Lung (tissue), 12 donors: ENCODE results near the gene AFAP1. TPM values are rescaled to one million over a fixed set of nuclear protein-coding genes. Genes with fewer than 3 reads are reported as not detected.

ENCODE experiments used
- ATAC-seq: fragments of 200-7000 bp; cut with Tn5 transposase; one replicate; pipeline ENCODE4 v1.9.1; 2020; ENCODE audit warnings: moderate number of reproducible peaks; ENCODE audit not compliant: insufficient read depth, low FRiP score
- DNase-seq, 3 donors: peaks; one replicate each; pipeline ENCODE4 v3.0.0-alpha.2; 2013 to 2017
- H3K27ac ChIP-seq, 2 donors: one replicate each; pipeline ENCODE4 v1.5.1; 2013; ENCODE audit warnings: mild to moderate bottlenecking in 2 of 2, moderate library complexity in 2 of 2, control low read depth in 1 of 2, inconsistent platforms in 1 of 2, low read depth in 1 of 2, low read length in 1 of 2
- H3K27me3 ChIP-seq, 3 donors: one replicate each; pipeline ENCODE4 v1.5.1; 2013; ENCODE audit warnings: low read length in 2 of 3; ENCODE audit not compliant: control insufficient read depth in 3 of 3, insufficient read depth in 3 of 3
- H3K36me3 ChIP-seq, 4 donors: one replicate each; pipeline ENCODE4 v1.5.1; 2013; ENCODE audit warnings: low read length in 4 of 4, mild to moderate bottlenecking in 1 of 4, moderate library complexity in 1 of 4; ENCODE audit not compliant: control insufficient read depth in 4 of 4, insufficient read depth in 4 of 4
- H3K4me1 ChIP-seq, 5 donors: one replicate each; pipeline ENCODE4 v1.5.1; 2013; ENCODE audit warnings: low read length in 5 of 5, mild to moderate bottlenecking in 2 of 5, moderate library complexity in 1 of 5; ENCODE audit not compliant: control insufficient read depth in 5 of 5, insufficient read depth in 5 of 5
- H3K4me3 ChIP-seq: one replicate; pipeline ENCODE4 v1.5.1; 2013; ENCODE audit warnings: mild to moderate bottlenecking, control low read depth, moderate library complexity
- H3K9ac ChIP-seq, 2 donors: one replicate each; pipeline ENCODE4 v1.5.1; 2013; ENCODE audit warnings: low read length in 2 of 2, control low read depth in 1 of 2; ENCODE audit not compliant: insufficient read depth in 1 of 2
- H3K9me3 ChIP-seq, 4 donors: one replicate each; pipeline ENCODE4 v1.5.1; 2013; ENCODE audit warnings: low read length in 3 of 4, mild to moderate bottlenecking in 1 of 4, moderate library complexity in 1 of 4; ENCODE audit not compliant: control insufficient read depth in 4 of 4, insufficient read depth in 3 of 4
- CTCF ChIP-seq: IDR thresholded peaks from 2 replicates; pipeline ENCODE4 v1.5.1; 2012; ENCODE audit warnings: mild to moderate bottlenecking; ENCODE audit errors: control extremely low read depth, extremely low read depth
- WGBS, 2 donors: extraction: QIAGEN DNeasy Blood & Tissue Kit; methylation state at CpG; one replicate each; pipeline ENCODE4 v1.1.7; 2013; 5-methylcytosine and 5-hydroxymethylcytosine counted together
- polyA plus RNA-seq, 2 donors: library from polyadenylated mRNA; stranded (reverse); fragments of 200-250 nt; gene quantifications; one replicate each; pipeline ENCODE4 v1.2.1, GENCODE V29; 2013
- total RNA-seq, 2 donors: library from RNA; depleted of rRNA in 1 of 2; stranded (reverse); fragments of >200 nt in 1 of 2; gene quantifications; one replicate each; pipeline ENCODE4 v1.2.1, GENCODE V29; 2014 to 2021
- donor health status: control.
- donor health status: control.
- donor health status: Bipolar disorder and iron deficiency.
- donor health status: healthy.
- donor health status: DM: yes; HTN: yes; CAD: no.

The AFAP1 gene
- total and polyA plus RNA-seq, 4 donors = 5.3 to 34.1 (median 12.3) TPM

- DNase-seq (peak in 1 of 3 donors; percentile 31), ATAC-seq (no peak)
- 82 to 83% methylated on average over 16 of the region's 16 CpGs for WGBS, 2 donors
- peaks cover 0 to 6% (median 4%) of the 10 kb centered on the region in 5 donors for H3K4me1 ChIP-seq
- H3K9me3 ChIP-seq = no peaks in the 10 kb centered on the region
- H3K9ac ChIP-seq = no peak overlapping the region
- H3K27ac ChIP-seq = no peak overlapping the region
- no peak overlapping the region for H3K4me3 ChIP-seq
- no peaks in the 10 kb centered on the region for H3K36me3 ChIP-seq
- TF ChIP-seq CTCF = no peak
- H3K27me3 ChIP-seq = no peaks in the 10 kb centered on the region
Measured at GRCh38 chr4:7744142-7744804, 195.4 kb downstream of the AFAP1 start.

GRCh38 chr4:7742807-7743280 lies 196.8 kb downstream of the AFAP1 start:
- Histone ChIP-seq H3K9me3 (peaks cover 0 to 5% (median 0%) of the 10 kb centered on the region in 4 donors), H3K36me3 (no peaks in the 10 kb centered on the region), H3K4me1 (peaks cover 0 to 6% (median 4%) of the 10 kb centered on the region in 5 donors), H3K9ac (no peak overlapping the region), H3K27ac (no peak overlapping the region), H3K27me3 (no peaks in the 10 kb centered on the region), H3K4me3 (no peak overlapping the region)
- 69 to 78% methylated on average over 8 of the region's 8 CpGs for WGBS, 2 donors
- DNase-seq (no peak), ATAC-seq (no peak)
- no peak for TF ChIP-seq CTCF

GRCh38 chr4:7741946-7742806 lies 197.5 kb downstream of the AFAP1 start:
- H3K36me3 ChIP-seq = no peaks in the 10 kb centered on the region
- DNase-seq (no peak), ATAC-seq (no peak)
- no peak overlapping the region for H3K27ac ChIP-seq
- no peaks in the 10 kb centered on the region for H3K27me3 ChIP-seq
- peaks cover 0 to 11% (median 0%) of the 10 kb centered on the region in 4 donors for H3K9me3 ChIP-seq
- H3K4me1 ChIP-seq = peaks cover 0 to 6% (median 4%) of the 10 kb centered on the region in 5 donors
- WGBS, 2 donors = 91 to 93% methylated on average over 18 of the region's 18 CpGs
- H3K4me3 ChIP-seq = no peak overlapping the region
- no peak for TF ChIP-seq CTCF
- H3K9ac ChIP-seq = no peak overlapping the region
